Activated CD8-positive, alpha-beta T cell treated with anti-CD3 and anti-CD28 coated beads, Interleukin-2, amount 10 ng/mL, durations not matched to agents 7 days and 5 days (primary cell): ENCODE data around the gene MS4A10. TPM values are rescaled to one million over a fixed set of nuclear protein-coding genes. Genes with fewer than 3 reads are reported as not detected.
A peak's percentile ranks its signal among the peaks of the same experiment; 100 is the strongest.
"Not testable (repeated sequence)": the region's sequence is repeated elsewhere in the genome, so short reads cannot be mapped to it uniquely, and the experiment has no call there.

Experiments used
- ATAC-seq: fragments of 150-1000 bp; cut with Tn5 transposase; one replicate; pipeline ENCODE4 v1.10.0; 2021; ENCODE audit warnings: moderate library complexity
- CTCF ChIA-PET: fragments of 350-600 bp; sonication (Branson Sonifier 250); formaldehyde crosslinking; loops from one replicate; lab custom pipeline; 2021; ENCODE audit warnings: antibody characterized with exemption; lab: Charles Lee
- POLR2A ChIA-PET: fragments of 350-600 bp; sonication (Branson Sonifier 250); formaldehyde crosslinking; loops from one replicate; lab custom pipeline; 2021; ENCODE audit warnings: antibody characterized with exemption; lab: Charles Lee
- DNase-seq: peaks from one replicate; pipeline ENCODE4 v3.0.0-alpha.2; 2020
- H3K27ac Mint-ChIP-seq: one replicate; pipeline ENCODE4 v1.8.0; 2021; ENCODE audit warnings: mild to moderate bottlenecking, mixed read lengths
- H3K27me3 Mint-ChIP-seq: one replicate; pipeline ENCODE4 v1.8.0; 2021; ENCODE audit warnings: low read depth, mixed read lengths
- H3K36me3 Mint-ChIP-seq: one replicate; pipeline ENCODE4 v1.8.0; 2021; ENCODE audit warnings: low read depth, mixed read lengths
- H3K4me1 Mint-ChIP-seq: one replicate; pipeline ENCODE4 v1.8.0; 2021; ENCODE audit warnings: low read depth, mixed read lengths
- H3K4me3 Mint-ChIP-seq: one replicate; pipeline ENCODE4 v1.8.0; 2021; ENCODE audit warnings: mild to moderate bottlenecking, mixed read lengths
- H3K9me3 Mint-ChIP-seq: one replicate; pipeline ENCODE4 v1.8.0; 2022; ENCODE audit warnings: mixed read lengths; ENCODE audit not compliant: insufficient read depth
- total RNA-seq, 2 experiments: library from RNA; stranded (reverse); gene quantifications; one replicate each; pipeline ENCODE4 v1.2.3, GENCODE V29; 2021

Gene MS4A10
- total RNA-seq, 2 experiments from 2014 or later, result not detected

DNA sequence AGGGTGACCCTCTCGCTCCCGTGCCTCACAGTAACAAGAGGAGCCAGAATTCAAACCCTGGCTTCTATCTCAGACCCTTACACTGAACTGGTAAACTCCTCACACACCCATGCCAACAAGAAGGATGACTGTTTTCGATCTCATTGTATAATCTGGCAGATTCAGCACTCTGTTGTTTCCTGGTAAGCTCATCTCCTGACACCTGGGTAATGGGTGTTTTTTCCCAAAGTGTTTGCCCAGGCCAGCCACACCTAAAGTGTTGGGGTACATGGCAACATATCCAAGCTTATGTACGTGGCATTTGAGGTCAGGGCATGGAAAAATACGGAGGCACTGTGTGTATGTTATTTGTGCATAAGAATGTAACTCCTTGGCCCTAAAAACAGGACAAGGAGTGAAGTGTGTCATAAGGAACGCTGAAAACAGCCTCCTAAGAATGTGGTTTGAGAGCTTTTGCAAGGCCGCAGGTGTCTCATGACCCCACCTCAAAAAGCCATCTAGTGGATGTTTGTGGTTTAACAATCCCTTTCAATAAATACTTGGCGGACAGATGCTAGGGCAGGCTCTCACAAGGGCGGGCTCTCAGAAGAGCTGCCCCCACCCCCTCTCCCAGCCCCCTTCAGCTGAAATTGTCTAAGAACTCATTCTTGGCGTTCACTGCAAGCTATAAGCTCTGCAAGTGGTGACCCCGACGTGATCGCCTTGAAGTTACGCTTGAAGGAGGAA is 28.7 kb upstream of the MS4A10 start, which contains the start of gene MS4A15:
MS4A15 (plus strand) TSS at position 561 of the 726 bp plus-strand sequence. CDS start 6,867 bp downstream, outside the sequence.
- POLR2A ChIA-PET, result interaction anchor here (0.5 kb wide), 1 partner anchor 504 kb away, joined by 3 read pairs; no protein-coding TSS in a partner anchor
- Mint-ChIP-seq H3K36me3 (no peaks in the 10 kb centered on the region), H3K4me3 (no peak within 1 kb of the TSS), H3K9me3 (no peaks in the 10 kb centered on the region), H3K4me1 (no peaks in the 10 kb centered on the region), H3K27ac (no peak within 1 kb of the TSS), H3K27me3 (peaks cover 30% of the 10 kb centered on the region)
- DNase-seq (peak; percentile 23), ATAC-seq (no peak)
- CTCF ChIA-PET, result interaction anchor here (1.1 to 1.6 kb wide), 5 partner anchors 9 to 393 kb away, joined by 3 to 9 read pairs (median 4); no protein-coding TSS in a partner anchor

DNA sequence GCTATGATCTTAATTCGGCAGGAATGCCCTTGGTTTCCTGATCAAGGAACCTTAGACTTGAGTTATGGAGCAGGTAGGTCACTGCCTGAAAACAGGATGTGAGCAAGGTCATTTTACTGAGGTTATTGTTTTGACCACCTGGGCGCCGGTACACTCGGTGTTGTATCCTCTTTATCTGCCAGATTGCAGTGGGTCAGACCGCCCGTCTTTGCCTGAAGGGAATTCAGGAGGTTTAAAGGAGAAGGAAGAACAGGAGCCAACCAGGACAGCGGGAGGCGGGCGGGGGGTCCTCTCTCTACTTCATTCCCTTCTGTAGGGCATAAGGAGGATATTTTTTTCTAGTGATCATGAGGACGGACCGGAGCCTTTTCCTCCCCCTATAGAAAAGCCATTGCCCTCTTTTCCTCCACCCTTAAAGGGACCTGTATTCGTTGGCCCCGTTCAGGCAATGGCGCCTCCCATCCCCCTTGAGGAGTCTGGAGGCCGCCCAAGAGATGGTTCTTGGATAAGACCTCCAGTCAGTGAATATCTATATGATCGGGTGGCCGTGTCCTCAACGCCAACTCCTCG is 27.8 kb upstream of the MS4A10 start:
- no peak for ATAC-seq
- ChIA-PET CTCF (interaction anchor here (1.2 to 1.4 kb wide), 3 partner anchors 8 to 394 kb away, joined by 3 to 9 read pairs (median 4); no protein-coding TSS in a partner anchor), POLR2A (no interaction called here)
- no peak overlapping the region for H3K27ac Mint-ChIP-seq
- H3K36me3 Mint-ChIP-seq, result no peaks in the 10 kb centered on the region
- H3K4me3 Mint-ChIP-seq, result no peak overlapping the region
- no peaks in the 10 kb centered on the region for H3K9me3 Mint-ChIP-seq
- H3K27me3 Mint-ChIP-seq, result peaks cover 32% of the 10 kb centered on the region
- H3K4me1 Mint-ChIP-seq, result no peaks in the 10 kb centered on the region
- DNase-seq, result no peak

DNA sequence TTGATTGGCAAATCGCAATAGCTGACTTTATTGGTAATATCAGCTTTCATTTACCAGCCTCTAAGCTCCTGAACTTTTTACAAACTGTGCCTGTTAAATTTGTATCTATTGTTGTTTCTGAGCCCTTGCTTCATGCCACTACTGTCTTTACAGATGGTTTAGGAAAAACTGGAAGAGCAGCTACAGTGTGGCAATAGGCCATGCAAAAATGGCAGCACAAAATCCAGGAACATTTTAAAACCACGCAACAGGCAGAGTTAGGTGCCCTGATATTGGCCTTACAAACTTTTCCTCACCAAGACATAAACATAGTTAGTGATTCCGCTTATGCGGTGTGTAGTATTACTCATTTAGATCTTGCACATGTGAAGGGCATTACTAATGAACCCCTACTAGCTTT is 26.5 kb upstream of the MS4A10 start:
- not testable (repeated sequence) for ATAC-seq

DNA sequence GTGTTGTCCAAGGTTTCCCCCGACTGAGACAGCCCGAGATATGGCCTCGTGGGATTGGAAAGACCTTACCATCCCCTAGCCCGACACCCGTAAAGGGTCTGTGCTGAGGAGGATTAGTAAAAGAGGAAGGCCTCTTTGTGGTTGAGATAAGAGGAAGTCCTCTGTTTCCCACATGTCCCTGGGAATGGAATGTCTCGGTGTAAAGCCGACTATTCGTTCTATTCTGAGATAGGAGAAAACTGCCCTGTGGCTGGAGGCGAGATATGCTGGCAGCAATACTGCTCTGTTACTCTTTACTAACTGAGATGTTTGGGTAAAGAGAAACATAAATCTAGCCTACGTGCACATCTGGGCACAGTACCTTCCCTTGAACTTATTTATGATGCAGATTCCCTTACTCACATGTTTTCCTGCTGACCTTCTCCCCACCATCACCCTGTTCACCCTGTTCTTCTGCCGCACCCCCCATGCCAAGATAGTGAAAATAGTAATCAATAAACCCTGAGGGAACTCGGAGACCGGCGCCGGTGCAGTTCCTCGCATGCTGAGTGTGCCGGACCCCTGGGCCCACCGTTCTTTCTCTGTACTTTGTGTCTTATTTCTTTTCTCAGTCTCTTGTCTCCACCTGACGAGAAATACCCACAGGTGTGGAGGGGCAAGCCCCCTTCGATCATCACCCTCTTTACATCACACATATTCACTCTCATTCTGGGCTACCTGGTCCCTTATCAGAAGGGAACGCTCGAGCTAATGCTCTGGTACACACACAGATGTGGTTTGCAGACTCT is 25.5 kb upstream of the MS4A10 start:
- H3K9me3 Mint-ChIP-seq, DNase-seq, ATAC-seq, H3K36me3 Mint-ChIP-seq, CTCF ChIA-PET, H3K4me1 Mint-ChIP-seq, H3K4me3 Mint-ChIP-seq, POLR2A ChIA-PET, H3K27ac Mint-ChIP-seq: not testable (repeated sequence)
- H3K27me3 Mint-ChIP-seq, result peaks cover 32% of the 10 kb centered on the region

More for the DNA sequence above, 26.5 kb upstream of the MS4A10 start:
- H3K27me3 Mint-ChIP-seq, result peaks cover 30% of the 10 kb centered on the region
- H3K9me3 Mint-ChIP-seq, CTCF ChIA-PET, H3K4me1 Mint-ChIP-seq, DNase-seq, H3K4me3 Mint-ChIP-seq, H3K36me3 Mint-ChIP-seq, H3K27ac Mint-ChIP-seq, POLR2A ChIA-PET: not testable (repeated sequence)

DNA sequence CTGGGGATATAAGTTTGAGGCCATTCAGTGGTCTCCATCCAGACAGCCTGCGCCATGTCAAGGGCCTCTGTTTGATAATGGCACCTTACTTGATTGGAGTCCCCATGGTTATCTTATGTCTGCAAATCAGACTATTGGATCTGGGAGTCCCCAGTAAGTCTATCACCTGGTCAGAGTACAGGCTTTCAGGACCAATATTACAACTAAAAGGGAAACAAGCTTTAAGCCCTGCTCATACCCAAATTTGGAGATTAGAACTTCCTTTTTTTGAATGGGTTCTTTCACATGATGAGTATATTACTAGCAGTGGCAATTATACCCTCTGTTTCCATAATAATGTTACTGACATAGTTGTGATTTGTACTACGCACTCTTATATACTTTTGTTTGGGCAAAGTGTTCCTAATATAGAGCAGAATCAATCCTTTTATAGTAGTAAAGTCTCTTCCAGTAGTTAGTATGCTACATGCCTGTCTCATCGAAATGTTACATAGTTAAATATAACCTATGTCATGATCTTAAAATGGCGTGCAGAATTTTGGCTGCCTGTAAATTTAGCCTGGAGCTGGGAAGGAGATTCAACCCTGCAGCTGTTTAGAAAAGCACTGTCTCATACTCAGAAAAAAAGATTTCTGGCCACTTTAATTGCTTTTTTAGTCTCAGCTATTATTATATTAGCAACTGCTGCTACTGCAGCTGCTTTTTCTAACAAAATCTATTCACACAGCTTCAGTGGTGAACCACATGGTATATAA is 23.5 kb upstream of the MS4A10 start:
- Mint-ChIP-seq H3K27ac (no peak overlapping the region), H3K9me3 (no peaks in the 10 kb centered on the region), H3K36me3 (no peaks in the 10 kb centered on the region), H3K27me3 (peaks cover 32% of the 10 kb centered on the region), H3K4me3 (no peak overlapping the region), H3K4me1 (no peaks in the 10 kb centered on the region)
- ChIA-PET POLR2A (no interaction called here), CTCF (interaction anchor here (1.2 kb wide), 1 partner anchor 126 kb away, joined by 3 read pairs; no protein-coding TSS in a partner anchor)
- DNase-seq (no peak), ATAC-seq (no peak)

DNA sequence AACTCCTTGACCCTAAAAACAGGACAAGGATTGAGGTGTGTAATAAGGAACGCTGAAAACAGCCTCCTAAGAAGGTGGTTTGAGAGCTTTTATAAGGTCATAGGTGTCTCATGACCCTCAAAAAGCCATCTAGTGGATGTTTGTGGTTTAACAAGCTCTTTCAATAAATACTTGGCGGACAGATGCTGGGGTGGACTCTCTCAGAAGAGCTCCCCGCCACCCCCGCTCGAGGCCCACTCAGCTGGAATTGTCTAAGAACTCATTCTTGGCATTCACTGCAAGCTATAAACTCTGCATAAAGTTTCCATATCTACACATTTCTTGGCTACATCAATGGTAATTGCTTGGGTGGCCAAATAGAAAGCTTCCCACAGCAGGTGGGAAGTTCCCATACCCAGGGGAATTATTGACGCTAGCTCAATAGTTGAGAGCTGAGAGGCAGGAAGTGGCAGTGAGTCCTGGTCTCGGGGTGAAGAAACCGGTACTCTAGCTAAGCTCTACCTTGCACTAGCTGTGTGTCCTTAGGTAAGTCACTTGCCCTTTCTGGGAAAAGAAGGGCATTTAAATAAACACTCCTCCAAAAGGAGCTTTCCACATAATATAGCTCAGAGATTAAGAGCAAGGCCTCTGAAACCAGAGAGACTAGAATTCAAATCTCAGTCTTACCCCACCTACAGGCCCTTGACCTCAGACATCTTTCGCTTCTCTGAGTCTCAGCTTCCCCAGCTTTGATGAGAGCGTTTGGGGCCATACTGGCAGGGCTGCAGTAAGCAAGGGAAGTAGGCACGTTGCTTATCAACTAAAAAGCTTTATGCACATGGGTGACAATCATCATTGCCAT is 22.1 kb upstream of the MS4A10 start:
- Mint-ChIP-seq H3K9me3 (no peaks in the 10 kb centered on the region), H3K36me3 (no peaks in the 10 kb centered on the region), H3K27me3 (peaks cover 33% of the 10 kb centered on the region), H3K27ac (no peak overlapping the region), H3K4me3 (no peak overlapping the region), H3K4me1 (no peaks in the 10 kb centered on the region)
- POLR2A ChIA-PET, result no interaction called here
- DNase-seq, result no peak
- CTCF ChIA-PET, result interaction anchor here (1.0 to 6.1 kb wide), 8 partner anchors 13 to 399 kb away, joined by 3 to 49 read pairs (median 4); no protein-coding TSS in a partner anchor
- no peak for ATAC-seq

DNA sequence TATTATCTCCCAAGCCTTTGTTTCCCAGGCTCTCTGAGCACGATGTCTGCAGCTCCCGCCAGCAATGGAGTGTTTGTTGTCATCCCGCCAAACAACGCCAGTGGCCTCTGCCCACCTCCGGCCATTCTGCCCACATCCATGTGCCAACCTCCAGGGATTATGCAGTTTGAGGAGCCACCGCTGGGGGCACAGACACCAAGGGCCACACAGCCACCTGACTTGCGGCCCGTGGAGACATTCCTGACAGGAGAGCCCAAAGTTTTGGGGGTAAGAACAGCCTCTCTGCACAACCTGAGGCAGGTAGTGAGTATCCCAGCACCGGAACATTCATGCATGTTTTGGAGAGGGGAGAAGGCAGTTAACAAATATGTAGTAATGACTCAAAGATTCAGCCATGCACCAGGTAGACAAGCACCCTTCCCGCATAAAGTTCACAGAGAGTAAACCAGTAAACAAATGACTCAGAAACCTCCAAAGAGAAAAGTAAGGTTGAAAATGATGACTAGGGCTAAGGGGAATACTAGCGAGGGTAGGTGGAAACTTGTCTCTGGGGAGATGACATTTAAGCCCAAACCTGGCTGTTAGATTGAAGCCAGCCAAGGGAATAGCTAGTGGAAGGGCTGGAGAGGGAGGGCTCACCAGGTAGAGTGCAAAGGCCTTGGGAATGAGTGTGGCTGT is 21.3 kb upstream of the MS4A10 start:
- Mint-ChIP-seq H3K36me3 (no peaks in the 10 kb centered on the region), H3K27me3 (peaks cover 29% of the 10 kb centered on the region), H3K9me3 (no peaks in the 10 kb centered on the region), H3K4me3 (no peak overlapping the region), H3K27ac (no peak overlapping the region), H3K4me1 (no peaks in the 10 kb centered on the region)
- POLR2A ChIA-PET, result no interaction called here
- CTCF ChIA-PET, result interaction anchor here (1.1 to 6.1 kb wide), 5 partner anchors 13 to 135 kb away, joined by 4 to 49 read pairs (median 5); no protein-coding TSS in a partner anchor
- ATAC-seq (no peak), DNase-seq (no peak)

DNA sequence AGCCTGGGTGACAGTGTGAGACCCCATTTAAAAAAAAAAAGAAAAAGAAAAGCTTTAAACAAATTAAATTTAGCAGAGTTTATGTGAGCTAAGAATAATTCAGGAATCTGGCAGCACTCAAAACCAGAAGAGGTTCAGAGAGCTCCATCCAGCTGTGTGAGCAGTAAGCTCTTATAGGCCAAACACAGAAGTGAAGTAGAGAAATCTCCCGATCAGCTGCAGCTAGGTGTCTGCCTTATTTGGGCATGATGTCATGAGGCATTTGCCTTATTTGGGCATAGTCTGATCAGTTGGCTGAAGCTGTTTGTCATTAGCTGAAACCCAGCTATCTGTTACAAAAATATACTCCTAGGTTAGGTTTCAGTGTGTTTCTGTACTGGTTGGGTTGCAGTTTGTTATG is 20.3 kb upstream of the MS4A10 start:
- ChIA-PET POLR2A (no interaction called here), CTCF (interaction anchor here (1.4 to 6.1 kb wide), 3 partner anchors 8 to 123 kb away, joined by 4 to 49 read pairs (median 9); partner anchors contain the start of gene MS4A15)
- Mint-ChIP-seq H3K9me3 (no peaks in the 10 kb centered on the region), H3K4me1 (no peaks in the 10 kb centered on the region), H3K27ac (no peak overlapping the region), H3K36me3 (no peaks in the 10 kb centered on the region), H3K4me3 (no peak overlapping the region), H3K27me3 (peaks cover 18% of the 10 kb centered on the region)
- ATAC-seq (no peak), DNase-seq (no peak)

DNA sequence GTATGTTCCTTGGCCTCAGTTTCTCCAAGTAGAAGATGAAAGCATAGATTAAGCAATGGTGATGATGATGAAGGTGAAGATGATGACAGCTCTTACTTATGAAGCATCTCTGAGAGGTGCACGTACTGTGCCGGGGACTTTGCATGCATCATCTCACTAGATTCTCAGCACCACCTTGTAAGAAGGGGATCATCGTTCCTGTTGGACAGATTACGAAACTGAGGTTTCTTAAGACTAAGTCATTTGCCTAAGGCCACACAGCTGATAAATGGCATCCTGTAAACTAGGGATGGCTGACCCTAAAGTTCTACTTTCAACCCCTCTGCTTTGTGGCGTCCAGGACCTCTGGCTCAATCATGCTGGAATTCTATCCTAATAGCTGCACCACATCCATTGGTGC is 19.8 kb upstream of the MS4A10 start:
- H3K9me3 Mint-ChIP-seq, result no peaks in the 10 kb centered on the region
- ATAC-seq (no peak), DNase-seq (no peak)
- H3K36me3 Mint-ChIP-seq, result no peaks in the 10 kb centered on the region
- H3K27ac Mint-ChIP-seq, result no peak overlapping the region
- H3K4me1 Mint-ChIP-seq, result no peaks in the 10 kb centered on the region
- POLR2A ChIA-PET, result no interaction called here
- no peak overlapping the region for H3K4me3 Mint-ChIP-seq
- CTCF ChIA-PET, result interaction anchor here (1.4 to 6.1 kb wide), 3 partner anchors 9 to 122 kb away, joined by 4 to 49 read pairs (median 9); partner anchors contain the start of gene MS4A15
- peaks cover 14% of the 10 kb centered on the region for H3K27me3 Mint-ChIP-seq

DNA sequence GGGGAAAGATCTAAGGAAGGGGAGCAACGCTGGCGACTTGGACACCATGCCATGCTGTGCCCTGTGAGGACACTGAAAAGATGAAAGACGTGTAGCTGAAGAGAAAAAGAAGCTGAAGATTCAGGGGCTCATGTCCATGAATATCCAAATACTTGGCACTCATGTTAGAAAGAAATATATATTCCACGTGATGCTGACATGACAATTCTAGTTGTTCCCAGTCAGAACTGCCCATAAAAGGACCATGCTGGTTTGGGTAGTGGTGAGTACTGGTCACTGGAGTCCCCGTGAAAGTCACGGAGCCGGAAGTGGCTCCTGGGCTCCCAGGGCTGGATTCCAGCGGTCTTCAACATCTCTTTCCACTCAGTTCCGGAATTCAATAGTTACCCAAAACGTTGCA is 18.6 kb upstream of the MS4A10 start:
- CTCF ChIA-PET, result interaction anchor here (0.8 to 6.1 kb wide), 3 partner anchors 10 to 136 kb away, joined by 3 to 49 read pairs (median 4); no protein-coding TSS in a partner anchor
- Mint-ChIP-seq H3K4me3 (no peak overlapping the region), H3K27me3 (peaks cover 8% of the 10 kb centered on the region), H3K4me1 (no peaks in the 10 kb centered on the region), H3K36me3 (no peaks in the 10 kb centered on the region), H3K9me3 (no peaks in the 10 kb centered on the region), H3K27ac (no peak overlapping the region)
- ATAC-seq (no peak), DNase-seq (no peak)
- POLR2A ChIA-PET, result no interaction called here
